Measurements from ENCODE around the gene ITPR1. TPM values are rescaled to one million over a fixed set of nuclear protein-coding genes. Genes with fewer than 3 reads are reported as not detected.

ITPR1 gene
- total RNA-seq, 3 donors from 2014 or later: 10.7 to 80.2 (median 20.7) TPM

DNA sequence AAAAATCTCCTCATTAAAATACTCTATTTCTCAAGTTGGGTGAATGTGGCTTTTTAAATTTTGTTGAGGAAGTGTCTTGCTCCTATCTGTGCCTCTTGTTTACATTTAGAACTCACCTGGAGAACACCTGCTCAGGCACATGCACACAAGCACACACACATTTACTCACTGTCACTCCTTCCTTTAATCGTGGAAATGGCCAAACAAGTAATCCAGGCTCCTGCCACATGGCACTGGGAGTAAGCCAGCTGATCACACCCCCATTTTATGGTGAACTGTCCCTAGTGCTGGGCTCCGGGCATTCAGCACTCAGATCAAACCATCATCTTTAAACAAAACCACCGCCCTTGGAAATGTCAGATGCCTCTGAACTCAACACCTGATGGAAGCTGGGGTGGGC is 281.4 kb downstream of the ITPR1 start:
- intact Hi-C loops (cut with DNase I, micrococcal nuclease): no loop called here
- TF ChIP-seq, protein P1, sequence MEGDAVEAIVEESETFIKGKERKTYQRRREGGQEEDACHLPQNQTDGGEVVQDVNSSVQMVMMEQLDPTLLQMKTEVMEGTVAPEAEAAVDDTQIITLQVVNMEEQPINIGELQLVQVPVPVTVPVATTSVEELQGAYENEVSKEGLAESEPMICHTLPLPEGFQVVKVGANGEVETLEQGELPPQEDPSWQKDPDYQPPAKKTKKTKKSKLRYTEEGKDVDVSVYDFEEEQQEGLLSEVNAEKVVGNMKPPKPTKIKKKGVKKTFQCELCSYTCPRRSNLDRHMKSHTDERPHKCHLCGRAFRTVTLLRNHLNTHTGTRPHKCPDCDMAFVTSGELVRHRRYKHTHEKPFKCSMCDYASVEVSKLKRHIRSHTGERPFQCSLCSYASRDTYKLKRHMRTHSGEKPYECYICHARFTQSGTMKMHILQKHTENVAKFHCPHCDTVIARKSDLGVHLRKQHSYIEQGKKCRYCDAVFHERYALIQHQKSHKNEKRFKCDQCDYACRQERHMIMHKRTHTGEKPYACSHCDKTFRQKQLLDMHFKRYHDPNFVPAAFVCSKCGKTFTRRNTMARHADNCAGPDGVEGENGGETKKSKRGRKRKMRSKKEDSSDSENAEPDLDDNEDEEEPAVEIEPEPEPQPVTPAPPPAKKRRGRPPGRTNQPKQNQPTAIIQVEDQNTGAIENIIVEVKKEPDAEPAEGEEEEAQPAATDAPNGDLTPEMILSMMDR (IDR thresholded peaks at IDR 0.05): no peak
- Histone ChIP-seq H3K4me1 (ENCODE audit: low read depth) (peaks cover 46% of the 10 kb centered on the region), H3K9me3 (no peaks in the 10 kb centered on the region), H3K4me3 (no peak overlapping the region), H3K36me3 (ENCODE audit: low read depth) (no peaks in the 10 kb centered on the region)
- peak; percentile 69 for ATAC-seq
- peak; percentile 68 to 75 (median 68) for DNase-seq

DNA sequence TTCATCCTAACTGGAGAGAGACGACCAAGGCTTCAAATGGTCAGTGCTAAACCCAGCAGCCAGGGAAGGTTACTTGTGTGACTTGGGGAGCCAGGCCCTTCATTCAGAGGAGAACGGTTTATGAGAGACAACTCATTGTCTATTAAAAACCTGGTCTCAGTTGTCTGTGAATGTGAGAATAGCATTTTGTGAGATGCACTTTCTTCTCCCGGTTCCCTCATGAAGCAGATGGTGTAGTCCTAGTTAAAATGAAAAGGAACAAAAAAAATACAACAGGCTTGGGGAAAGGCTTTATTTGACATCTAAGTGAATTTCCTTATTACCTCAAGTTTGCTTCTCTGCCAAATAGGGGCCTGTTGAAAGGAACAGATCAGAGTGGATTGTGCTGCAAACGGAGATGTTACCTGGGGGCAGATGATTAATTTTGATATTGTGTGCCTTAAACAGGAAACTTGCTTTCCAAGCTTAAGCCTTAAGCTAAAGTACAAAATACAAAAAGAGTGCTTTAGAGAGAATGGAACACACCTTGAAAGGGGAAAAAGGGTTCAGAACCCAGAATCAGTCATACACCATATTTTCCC is 283.3 kb downstream of the ITPR1 start:
- peaks cover 34% of the 10 kb centered on the region for H3K4me1 ChIP-seq (ENCODE audit: low read depth)
- intact Hi-C loops (cut with DNase I, micrococcal nuclease): no loop called here
- DNase-seq (no peak), ATAC-seq (peak; percentile 24)
- H3K4me3 ChIP-seq: no peak overlapping the region
- TF ChIP-seq, protein P1 (IDR thresholded peaks at IDR 0.05): no peak
- H3K9me3 ChIP-seq: no peaks in the 10 kb centered on the region
- H3K36me3 ChIP-seq (ENCODE audit: low read depth): no peaks in the 10 kb centered on the region

DNA sequence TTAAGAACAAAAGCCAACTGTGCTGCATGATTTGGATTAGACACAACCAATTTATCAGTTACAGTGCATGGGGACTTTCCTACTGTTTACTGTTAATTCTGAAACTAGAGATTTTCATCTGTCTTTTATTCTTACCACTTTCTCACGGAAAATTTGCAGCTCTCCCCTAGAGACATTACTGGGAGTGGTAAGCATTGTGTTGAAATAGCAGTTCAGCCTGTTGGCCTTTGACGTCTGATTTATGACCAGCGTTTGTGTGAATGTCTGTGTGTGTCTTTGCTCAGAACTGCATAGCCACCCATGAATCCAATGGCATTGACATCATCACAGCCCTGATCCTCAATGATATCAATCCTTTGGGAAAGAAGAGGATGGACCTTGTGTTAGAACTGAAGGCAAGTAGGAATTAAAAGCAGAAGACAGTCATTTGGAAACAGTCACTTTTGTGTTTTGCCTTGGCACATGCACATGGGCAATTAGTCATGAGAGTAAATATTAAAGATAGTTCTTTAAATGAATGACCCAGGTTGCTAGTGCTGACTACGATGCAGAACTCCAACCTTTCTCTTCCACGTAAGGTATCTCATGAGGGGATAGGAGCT is 283.9 kb downstream of the ITPR1 start:
- Histone ChIP-seq H3K4me1 (ENCODE audit: low read depth) (peaks cover 29% of the 10 kb centered on the region), H3K4me3 (no peak overlapping the region), H3K36me3 (ENCODE audit: low read depth) (no peaks in the 10 kb centered on the region), H3K9me3 (no peaks in the 10 kb centered on the region)
- DNase-seq: peak in 1 of 3 donors; percentile 68
- TF ChIP-seq, protein P1 (IDR thresholded peaks at IDR 0.05): no peak
- ATAC-seq: peak; percentile 71
- intact Hi-C loops (cut with DNase I, micrococcal nuclease): no loop called here

DNA sequence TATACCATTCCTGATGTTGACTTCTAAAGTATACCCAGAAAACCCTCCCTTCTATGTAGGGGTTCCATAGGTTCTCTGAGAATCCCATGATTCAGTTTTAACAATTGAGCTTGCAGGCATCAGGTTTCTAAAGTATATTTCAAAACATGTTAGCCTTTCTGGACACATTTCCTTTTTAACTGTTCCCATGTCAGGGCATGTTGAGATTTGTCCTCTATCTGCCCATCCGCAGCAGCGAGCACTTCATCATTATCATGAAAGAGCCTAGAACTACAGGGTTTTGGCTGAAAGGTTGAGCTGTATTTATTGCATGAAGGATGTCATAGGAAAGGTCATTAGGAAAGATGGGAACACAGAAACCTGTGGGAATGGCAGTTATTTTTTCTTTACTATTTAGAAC is 285.0 kb downstream of the ITPR1 start:
- Histone ChIP-seq H3K9me3 (no peaks in the 10 kb centered on the region), H3K36me3 (ENCODE audit: low read depth) (no peaks in the 10 kb centered on the region), H3K4me3 (no peak overlapping the region), H3K4me1 (ENCODE audit: low read depth) (peaks cover 18% of the 10 kb centered on the region)
- intact Hi-C loops (cut with DNase I, micrococcal nuclease): no loop called here
- ATAC-seq (no peak), DNase-seq (no peak)
- TF ChIP-seq, protein P1 (IDR thresholded peaks at IDR 0.05): no peak

DNA sequence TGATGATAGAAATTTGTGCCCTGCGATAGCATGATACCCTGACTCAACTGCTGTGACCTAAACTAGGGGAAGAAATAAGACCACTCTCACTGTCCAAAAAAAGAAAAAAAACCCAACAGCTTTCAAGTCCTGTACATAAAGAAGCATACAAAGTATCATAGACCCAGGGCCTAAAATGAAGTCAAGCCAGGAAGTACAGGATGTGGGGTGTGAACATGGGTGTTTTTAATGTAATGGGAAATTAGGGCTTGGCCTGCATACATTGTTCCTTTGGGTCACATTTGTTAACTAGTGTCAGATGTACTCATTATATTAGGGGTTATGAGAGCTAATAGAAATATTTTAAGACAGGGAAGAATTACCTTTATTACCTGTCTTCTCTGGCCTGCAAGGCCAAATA is 285.6 kb downstream of the ITPR1 start:
- ATAC-seq: no peak
- TF ChIP-seq, protein P1 (IDR thresholded peaks at IDR 0.05): no peak
- peaks cover 12% of the 10 kb centered on the region for H3K4me1 ChIP-seq (ENCODE audit: low read depth)
- no peaks in the 10 kb centered on the region for H3K9me3 ChIP-seq
- H3K36me3 ChIP-seq (ENCODE audit: low read depth): no peaks in the 10 kb centered on the region
- no peak overlapping the region for H3K4me3 ChIP-seq
- DNase-seq: no peak
- intact Hi-C loops (cut with DNase I, micrococcal nuclease): no loop called here
